NCI-H1930 (cell line): ENCODE data around the gene HBA1.
"Not testable (repeated sequence)": the region's sequence is repeated elsewhere in the genome, so short reads cannot be mapped to it uniquely, and the experiment has no call there.

ENCODE experiments used
- DNase-seq, 2 experiments: peaks; one replicate each; lab custom pipeline; 2025; lab: John Stamatoyannopoulos, UW

Gene HBA1

DNA sequence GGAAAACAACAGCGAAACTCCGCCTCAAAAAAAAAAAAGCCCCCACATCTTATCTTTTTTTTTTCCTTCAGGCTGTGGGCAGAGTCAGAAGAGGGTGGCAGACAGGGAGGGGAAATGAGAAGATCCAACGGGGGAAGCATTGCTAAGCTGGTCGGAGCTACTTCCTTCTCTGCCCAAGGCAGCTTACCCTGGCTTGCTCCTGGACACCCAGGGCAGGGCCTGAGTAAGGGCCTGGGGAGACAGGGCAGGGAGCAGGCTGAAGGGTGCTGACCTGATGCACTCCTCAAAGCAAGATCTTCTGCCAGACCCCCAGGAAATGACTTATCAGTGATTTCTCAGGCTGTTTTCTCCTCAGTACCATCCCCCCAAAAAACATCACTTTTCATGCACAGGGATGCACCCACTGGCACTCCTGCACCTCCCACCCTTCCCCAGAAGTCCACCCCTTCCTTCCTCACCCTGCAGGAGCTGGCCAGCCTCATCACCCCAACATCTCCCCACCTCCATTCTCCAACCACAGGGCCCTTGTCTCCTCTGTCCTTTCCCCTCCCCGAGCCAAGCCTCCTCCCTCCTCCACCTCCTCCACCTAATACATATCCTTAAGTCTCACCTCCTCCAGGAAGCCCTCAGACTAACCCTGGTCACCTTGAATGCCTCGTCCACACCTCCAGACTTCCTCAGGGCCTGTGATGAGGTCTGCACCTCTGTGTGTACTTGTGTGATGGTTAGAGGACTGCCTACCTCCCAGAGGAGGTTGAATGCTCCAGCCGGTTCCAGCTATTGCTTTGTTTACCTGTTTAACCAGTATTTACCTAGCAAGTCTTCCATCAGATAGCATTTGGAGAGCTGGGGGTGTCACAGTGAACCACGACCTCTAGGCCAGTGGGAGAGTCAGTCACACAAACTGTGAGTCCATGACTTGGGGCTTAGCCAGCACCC lies 1.2 kb upstream of the HBA1 start:
- no peak for DNase-seq

DNA sequence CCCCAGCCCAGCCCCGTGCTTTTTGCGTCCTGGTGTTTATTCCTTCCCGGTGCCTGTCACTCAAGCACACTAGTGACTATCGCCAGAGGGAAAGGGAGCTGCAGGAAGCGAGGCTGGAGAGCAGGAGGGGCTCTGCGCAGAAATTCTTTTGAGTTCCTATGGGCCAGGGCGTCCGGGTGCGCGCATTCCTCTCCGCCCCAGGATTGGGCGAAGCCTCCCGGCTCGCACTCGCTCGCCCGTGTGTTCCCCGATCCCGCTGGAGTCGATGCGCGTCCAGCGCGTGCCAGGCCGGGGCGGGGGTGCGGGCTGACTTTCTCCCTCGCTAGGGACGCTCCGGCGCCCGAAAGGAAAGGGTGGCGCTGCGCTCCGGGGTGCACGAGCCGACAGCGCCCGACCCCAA lies 474 bp upstream of the HBA1 start:
- DNase-seq: not testable (repeated sequence)

DNA sequence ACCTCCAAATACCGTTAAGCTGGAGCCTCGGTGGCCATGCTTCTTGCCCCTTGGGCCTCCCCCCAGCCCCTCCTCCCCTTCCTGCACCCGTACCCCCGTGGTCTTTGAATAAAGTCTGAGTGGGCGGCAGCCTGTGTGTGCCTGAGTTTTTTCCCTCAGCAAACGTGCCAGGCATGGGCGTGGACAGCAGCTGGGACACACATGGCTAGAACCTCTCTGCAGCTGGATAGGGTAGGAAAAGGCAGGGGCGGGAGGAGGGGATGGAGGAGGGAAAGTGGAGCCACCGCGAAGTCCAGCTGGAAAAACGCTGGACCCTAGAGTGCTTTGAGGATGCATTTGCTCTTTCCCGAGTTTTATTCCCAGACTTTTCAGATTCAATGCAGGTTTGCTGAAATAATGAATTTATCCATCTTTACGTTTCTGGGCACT lies 928 bp downstream of the HBA1 start:
- no peak for DNase-seq

DNA sequence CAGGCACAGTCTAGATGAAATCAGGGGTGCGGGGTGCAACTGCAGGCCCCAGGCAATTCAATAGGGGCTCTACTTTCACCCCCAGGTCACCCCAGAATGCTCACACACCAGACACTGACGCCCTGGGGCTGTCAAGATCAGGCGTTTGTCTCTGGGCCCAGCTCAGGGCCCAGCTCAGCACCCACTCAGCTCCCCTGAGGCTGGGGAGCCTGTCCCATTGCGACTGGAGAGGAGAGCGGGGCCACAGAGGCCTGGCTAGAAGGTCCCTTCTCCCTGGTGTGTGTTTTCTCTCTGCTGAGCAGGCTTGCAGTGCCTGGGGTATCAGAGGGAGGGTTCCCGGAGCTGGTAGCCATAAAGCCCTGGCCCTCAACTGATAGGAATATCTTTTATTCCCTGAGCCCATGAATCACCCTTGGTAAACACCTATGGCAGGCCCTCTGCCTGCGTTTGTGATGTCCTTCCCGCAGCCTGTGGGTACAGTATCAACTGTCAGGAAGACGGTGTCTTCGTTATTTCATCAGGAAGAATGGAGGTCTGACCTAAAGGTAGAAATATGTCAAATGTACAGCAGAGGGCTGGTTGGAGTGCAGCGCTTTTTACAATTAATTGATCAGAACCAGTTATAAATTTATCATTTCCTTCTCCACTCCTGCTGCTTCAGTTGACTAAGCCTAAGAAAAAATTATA lies 1.6 kb downstream of the HBA1 start:
- DNase-seq: no peak

DNA sequence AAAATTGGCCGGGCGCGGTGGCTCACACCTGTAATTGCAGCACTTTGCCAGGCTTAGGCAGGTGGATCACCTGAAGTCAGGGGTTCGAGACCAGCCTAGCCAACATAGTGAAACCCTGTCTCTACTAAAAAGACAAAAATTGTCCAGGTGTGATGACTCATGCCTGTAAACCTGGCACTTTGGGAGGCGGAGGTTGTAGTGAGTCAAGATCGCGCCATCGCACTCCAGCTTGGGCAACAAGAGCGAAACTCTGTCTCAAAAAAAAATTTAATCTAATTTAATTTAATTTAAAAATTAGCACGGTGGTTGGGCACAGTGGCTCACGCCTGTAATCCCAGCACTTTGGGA lies 2.2 kb downstream of the HBA1 start:
- no peak for DNase-seq

DNA sequence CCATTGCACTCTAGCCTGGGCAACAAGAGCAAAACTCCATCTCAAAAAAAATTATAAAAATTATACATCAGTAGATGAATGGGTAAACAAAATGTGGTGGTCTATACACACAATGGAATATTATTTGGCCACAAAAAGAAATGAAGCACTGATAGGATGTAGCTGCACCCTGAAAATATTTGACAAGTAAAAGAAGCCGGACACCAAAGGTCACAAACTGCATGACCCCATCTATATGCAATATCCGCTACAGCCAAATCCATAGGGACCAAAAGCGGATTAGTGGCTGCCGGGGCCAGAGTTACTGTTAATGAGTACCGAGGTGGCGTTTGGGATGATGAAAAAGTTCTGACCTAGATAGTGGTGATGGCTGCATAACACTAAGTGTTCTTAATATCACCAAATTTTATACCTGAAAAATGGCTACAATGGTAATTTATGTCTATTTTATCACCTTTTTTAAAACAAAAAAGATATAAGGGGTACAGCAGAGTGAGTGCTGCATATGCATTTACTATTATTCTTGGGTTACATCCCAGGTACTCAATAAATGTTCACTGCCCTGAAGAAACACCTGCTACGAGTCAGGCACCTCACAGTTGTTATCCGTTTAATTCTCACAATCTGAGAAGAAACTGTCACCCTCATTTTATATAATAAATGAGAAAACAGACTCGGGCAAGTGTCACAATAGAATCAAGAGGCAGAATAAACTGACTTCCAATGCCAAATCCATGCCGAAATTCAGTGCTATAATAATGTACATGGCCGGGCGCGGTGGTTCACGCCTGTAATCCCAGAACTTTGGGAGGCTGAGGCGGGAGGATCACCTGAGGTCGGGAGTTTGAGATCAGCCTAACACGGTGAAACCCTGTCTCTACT lies 3.0 kb downstream of the HBA1 start:
- DNase-seq: no peak

DNA sequence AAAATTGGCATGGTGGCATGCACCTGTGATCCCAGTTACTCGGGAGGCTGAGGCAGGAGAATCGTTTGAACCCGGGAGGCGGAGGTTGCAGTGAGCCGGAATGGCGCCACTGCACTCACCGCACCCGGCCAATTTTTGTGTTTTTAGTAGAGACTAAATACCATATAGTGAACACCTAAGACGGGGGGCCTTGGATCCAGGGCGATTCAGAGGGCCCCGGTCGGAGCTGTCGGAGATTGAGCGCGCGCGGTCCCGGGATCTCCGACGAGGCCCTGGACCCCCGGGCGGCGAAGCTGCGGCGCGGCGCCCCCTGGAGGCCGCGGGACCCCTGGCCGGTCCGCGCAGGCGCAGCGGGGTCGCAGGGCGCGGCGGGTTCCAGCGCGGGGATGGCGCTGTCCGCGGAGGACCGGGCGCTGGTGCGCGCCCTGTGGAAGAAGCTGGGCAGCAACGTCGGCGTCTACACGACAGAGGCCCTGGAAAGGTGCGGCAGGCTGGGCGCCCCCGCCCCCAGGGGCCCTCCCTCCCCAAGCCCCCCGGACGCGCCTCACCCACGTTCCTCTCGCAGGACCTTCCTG lies 3.7 kb downstream of the HBA1 start, which contains the start of gene HBQ1:
Gene HBQ1, plus strand, starts transcription at position 359 of the 575 bp plus-strand sequence. Its CDS starts 28 bp downstream, at position 387.
- DNase-seq: peak; percentile 75 to 89

DNA sequence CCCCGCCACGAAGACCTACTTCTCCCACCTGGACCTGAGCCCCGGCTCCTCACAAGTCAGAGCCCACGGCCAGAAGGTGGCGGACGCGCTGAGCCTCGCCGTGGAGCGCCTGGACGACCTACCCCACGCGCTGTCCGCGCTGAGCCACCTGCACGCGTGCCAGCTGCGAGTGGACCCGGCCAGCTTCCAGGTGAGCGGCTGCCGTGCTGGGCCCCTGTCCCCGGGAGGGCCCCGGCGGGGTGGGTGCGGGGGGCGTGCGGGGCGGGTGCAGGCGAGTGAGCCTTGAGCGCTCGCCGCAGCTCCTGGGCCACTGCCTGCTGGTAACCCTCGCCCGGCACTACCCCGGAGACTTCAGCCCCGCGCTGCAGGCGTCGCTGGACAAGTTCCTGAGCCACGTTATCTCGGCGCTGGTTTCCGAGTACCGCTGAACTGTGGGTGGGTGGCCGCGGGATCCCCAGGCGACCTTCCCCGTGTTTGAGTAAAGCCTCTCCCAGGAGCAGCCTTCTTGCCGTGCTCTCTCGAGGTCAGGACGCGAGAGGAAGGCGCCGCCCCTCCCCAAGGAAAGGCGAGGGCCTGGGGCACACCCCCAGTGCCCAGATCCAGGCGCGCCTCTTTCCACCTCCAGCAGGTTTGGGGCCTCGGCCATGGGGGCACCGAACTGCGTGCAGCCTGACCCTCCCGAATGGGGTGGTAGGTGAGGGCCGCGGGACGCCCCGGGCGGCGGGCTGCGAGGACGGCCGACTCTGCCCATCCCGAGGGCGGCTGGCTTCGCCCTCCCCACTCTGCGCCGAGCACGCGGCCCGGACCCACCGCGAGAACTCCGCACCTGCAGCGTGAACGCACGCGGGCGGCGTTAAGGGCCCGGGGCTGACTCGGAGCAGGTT lies 4.4 kb downstream of the HBA1 start:
- peak; percentile 88 to 91 for DNase-seq

DNA sequence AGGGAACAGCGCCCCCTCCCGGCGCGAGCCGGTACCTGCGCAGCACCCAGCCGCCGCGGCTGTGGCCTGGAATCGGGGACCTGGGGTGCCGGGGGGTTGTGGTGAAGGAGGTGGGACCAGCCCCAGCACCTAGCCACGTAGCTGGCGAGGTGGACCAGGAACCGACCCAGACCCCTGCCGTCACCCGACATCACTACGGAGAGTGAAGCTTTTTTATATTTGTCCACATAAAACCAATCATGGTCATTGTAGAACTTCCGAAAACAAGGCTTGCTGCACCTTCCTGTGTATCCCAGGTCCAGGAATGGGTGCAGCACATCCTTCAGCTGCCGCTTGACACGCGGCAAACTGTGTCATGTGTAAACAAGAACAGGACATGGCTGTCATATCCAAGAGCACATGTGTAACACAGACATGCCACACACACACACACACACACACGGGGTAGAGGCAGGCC lies 5.1 kb downstream of the HBA1 start:
- no peak for DNase-seq

DNA sequence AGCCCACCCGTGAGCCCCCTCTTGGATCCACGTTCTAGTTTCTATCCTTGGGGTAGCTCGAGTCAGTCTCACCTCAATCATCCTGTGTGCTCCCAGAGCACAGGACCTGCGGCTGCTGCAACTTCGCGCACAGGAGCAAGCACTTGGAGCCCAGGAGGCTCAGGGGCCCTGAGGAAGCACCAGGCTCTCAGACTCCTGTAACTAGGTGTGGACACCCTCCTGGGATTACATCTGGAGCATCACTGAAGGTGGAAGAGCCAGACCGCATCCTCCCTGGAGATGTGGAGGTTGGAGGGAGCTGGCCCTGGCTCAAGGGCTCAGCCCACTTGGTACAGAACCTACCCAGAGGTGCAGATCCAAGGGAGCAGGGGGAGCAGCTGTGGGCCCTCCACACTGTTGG lies 6.5 kb downstream of the HBA1 start:
- no peak for DNase-seq

DNA sequence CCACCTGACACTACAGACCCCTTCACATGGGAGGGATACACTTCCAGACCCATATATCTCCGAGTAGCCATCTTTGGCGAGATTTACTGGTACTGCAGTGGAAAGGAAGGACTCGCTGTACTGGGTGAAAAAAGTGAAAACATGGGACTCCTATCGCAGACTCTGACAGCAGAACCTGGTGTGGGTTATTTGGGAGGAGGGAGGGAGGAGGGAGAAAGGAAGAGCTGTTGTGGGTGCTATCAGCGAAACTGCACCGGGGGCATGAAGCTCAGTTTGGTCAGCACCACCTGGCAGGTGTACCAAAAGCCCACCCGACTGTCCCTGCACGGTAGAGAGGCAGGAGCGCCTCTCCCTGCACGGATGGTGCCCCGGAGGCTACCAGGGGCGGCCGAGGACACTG lies 8.7 kb downstream of the HBA1 start:
- no peak for DNase-seq

DNA sequence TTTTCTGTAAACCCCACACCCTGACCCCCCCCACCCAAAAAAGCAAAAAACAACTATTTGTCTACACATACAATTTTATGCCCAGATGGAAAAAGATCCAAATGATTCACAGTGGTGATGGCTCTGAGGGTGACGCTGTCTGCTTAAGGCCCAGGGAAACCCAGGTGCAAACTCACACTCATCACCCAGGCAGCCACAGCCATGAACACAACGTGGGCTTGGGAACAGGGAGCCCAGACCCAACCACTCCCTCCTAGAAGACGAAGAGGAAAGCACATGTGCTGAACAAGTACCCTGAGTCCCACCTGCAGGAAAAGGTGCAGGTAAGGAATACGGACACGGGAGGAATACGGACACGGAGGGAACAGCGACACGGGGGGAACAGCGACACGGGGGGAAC lies 9.2 kb downstream of the HBA1 start:
- DNase-seq: no peak

DNA sequence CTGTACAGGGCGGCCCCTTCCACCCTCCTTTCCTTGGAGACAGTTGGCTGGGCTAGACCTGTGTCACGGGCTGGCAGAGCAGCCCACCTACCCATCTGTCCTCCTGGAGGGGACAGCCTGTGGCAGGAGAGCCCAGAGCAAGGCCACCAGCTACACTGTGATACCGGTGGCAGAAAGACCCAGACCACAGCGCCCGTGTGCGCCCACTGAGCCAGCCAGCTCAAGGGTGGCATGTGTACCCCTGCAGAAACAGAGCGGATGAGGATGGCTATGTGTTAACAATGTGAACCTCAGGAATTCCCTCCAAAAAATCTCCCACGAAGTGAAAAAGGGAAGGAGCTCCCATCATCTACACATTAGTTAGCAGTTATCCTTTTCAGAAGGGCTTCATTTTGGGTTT lies 10.8 kb downstream of the HBA1 start:
- no peak for DNase-seq

DNA sequence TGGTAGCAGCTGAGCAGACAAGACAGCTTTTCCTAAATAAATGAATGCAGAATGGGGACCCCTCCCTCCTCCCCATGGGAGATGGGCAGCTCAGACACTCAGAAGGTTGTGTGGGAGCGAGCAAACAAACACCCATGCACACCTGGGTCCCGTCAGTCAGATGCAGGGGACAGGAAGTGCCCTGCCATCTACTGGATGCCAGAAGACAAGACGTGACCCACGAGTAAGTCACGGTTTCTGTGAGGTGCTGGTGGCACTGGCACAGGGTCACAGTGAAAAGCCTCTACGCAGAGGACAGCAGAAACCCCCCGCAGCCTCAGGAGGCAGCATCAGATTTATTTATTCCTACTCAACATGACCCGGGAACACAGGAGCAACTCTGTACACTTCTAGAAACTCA lies 12.2 kb downstream of the HBA1 start:
- no peak for DNase-seq

DNA sequence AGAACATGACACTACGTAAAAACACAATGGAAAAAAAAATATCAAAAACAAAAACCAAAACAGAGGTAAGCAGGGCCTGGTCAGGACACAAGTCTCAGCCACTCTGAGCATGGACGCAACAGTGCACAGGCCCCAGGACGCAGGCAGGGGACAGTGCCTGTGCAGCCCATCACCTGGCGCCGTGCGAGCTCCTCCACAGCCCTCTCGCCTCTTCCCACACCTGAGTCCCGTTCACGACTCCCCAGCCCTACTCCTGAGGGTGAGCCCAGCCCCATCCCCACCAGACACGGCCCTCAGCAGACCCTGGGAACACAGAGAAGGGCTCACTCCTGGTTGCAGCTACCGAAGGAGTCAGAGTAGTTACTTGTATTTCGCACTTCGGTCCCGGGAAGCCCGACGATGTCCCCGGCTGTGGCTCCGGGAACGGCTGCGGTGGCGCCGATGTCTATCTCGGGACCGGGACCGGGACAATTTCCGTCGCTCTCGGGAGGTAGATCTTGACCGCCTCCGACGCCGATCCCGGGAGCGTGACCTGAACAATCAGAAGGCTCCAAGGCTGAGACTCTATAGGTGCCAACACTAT lies 13.2 kb downstream of the HBA1 start:
- DNase-seq: no peak

DNA sequence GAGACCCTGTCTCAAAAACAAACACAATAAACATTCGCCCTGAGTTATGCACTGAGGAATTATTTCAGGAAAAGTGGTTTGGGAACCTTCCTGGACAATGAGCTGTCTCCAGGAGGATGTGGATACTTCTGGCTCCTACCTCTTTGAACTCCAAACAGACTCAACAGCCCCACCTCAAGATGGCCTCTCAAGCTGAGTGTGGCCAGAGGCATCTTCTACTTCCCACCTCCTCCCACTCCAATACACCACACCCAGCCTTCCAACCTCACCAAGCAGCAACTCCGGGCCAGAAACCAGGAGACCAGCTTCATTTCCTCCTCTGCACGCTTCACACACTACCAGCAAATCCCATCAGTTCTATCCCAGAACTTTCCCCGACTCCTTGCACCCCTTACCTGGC lies 15.4 kb downstream of the HBA1 start:
- no peak for DNase-seq

DNA sequence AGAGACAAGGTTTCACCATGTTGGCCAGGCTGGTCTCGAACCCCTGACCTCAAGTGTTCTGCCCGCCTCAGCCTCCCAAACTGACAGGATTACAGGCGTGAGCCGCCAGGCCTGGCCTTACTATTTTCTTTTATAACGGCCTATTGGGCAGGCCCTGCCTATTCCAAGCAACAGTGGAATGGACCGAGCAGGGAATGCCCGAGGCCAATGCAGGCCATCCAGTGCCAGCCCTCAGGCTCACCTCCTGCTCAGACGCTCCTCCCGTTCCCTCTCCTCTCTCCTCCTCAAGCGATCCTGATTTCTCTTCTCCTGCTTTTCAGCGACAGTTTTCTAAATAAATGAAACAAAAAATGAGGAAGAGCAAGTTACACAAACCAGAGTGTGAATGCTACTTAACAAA lies 16.2 kb downstream of the HBA1 start:
- DNase-seq: no peak

DNA sequence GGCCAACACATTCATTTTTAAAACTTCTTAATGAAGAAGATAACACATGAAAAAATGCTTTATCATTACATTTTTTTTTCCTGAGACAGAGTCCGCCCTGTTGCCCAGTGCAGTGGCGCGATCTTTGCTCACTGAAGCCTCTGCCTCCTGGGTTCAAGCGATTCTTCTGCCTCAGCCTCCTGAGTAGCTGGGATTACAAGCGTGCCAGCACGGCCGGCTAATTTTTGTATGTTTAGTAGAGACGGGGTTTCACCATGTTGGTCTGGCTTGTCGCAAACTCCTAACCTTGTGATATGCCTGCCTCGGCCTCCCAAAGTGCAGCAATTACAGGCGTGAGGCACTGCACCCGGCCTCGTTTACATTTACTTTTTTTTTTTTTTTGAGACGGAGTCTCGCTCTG lies 17.0 kb downstream of the HBA1 start:
- DNase-seq: no peak

DNA sequence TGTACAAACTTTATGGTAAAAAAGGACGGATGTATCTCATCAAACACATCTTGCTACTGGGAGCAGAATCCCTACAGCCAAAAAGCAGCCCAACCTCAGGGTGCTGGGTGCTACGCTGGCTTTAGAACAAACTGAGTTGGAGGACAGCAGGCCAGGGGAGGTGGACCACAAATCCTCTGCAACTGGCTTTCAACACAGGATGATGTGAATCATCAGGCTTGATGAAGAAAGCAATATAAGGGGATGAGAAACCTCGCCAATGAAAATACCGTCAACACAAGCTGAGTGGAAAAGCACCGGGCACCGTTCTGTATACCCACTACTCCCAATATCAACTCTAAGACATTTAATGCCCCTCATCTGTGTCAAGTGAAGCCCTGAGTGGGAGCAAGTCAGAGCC lies 18.0 kb downstream of the HBA1 start:
- DNase-seq: no peak

DNA sequence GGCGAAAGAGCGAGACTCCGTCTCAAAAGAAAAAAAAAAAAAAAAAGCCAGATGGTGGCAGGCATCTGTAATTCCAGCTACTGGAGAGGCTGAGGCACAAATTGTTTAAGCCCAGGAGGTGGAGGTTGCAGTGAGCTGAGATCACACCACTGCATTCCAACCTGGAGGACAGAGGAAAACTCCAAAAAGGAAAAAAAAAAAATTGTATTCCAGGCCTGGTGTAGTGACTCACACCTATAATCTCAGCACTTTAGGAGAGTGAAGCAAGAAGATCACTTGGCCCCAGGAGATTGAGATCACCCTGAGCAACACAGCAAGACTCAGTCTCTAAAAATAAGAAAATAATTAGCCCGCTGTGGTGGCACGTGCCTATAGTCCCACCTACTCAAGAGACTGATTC lies 23.9 kb downstream of the HBA1 start:
- no peak for DNase-seq

DNA sequence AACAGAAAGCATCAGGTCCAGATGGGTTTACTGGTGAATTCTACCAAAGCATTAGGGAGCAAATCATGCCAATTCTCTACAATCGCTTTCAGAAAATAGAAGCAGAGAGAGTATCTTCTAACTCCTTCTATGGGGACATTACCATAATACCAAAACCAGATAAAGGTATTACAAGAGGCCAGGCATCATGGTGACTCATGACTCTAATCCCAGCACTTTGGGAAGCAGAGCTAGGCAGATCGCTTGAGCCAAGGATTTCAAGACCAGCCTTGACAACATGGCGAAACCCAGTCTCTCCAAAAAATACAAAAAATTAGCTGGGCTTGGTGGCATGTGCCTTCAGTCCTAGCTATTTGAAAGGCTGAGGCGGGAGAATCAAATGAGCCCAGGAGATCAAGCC lies 26.8 kb downstream of the HBA1 start:
- no peak for DNase-seq
